ENCODE data around the gene RAB8A. TPM values are rescaled to one million over a fixed set of nuclear protein-coding genes. Genes with fewer than 3 reads are reported as not detected.
A peak's percentile ranks its signal among the peaks of the same experiment; 100 is the strongest.

The RAB8A gene
- total and polyA plus RNA-seq, 9 of the 15 experiments (the other 6 are each of a cell fraction or from before 2014, with no cell fraction given): 11.2 to 102 (median 53.2) TPM

DNA sequence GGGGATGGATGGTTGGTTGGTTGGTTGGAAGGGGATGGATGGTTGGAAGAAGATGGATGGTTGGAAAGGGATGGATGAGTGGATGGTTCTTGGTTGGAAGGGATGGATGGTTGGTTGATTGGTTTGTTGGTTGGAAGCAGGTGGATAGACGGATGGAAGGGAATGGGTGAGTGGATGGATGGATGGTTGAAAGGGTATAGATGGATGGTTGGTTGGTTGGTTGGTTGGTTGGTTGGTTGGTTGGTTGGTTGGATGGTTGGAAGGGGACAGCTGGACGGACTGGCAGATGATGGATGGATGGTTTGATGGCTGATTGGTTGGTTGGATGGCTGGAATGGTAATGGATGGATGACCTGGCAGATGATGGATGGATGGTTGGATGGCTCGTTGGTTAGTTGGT lies 20.0 kb downstream of the RAB8A start:
- ChIA-PET CTCF (ENCODE audit: low intra/inter-chr PET ratio) (no interaction called here), POLR2A (interaction anchor here (1.7 kb wide), 1 partner anchor 13 kb away, joined by 3 read pairs; no protein-coding TSS in a partner anchor)
- ATAC-seq (no peak), DNase-seq (ENCODE audit: extremely low read depth in 1 of 4, low spot score in 3 of 4) (no peak), FAIRE-seq (peak; percentile 46)
- Histone ChIP-seq H3K36me3 (ENCODE audit: control insufficient read depth, insufficient read depth, low read length) (peaks cover 65% of the 10 kb centered on the region; the same call in 2 of the 3 replicates), H3K9me1 (ENCODE audit: control insufficient read depth, insufficient read depth, low read length) (no peaks in the 10 kb centered on the region), H3K4me3 (no peak overlapping the region), H3K27ac (ENCODE audit: extremely low read depth, low read depth, low read length) (no peak overlapping the region), H3K4me1 (replicated peaks in 1 of 2; ENCODE audit: control insufficient read depth in 2 of 2, insufficient read depth in 2 of 2, low read length in 2 of 2) (peaks cover 0 to 5% of the 10 kb centered on the region in 2 experiments; a peak in 1 of 5 replicates), H3K9me3 (replicated peaks; ENCODE audit: control insufficient read depth, insufficient read depth, low read depth, low read length) (no peaks in the 10 kb centered on the region), H3K27me3 (ENCODE audit: control insufficient read depth in 2 of 2, insufficient read depth in 2 of 2, low read length in 2 of 2) (no peaks in the 10 kb centered on the region), H2AFZ (ENCODE audit: low read depth, low read length) (no peak overlapping the region), H3K9ac (ENCODE audit: insufficient read depth in 1 of 2, low read depth in 2 of 2, low read length in 2 of 2) (no peak overlapping the region), H3K4me2 (ENCODE audit: insufficient read depth, low read length) (no peak overlapping the region), H3K79me2 (ENCODE audit: control insufficient read depth, insufficient read depth, low read length) (no peaks in the 10 kb centered on the region), H4K20me1 (replicated peaks; ENCODE audit: control insufficient read depth, insufficient read depth, low read length) (peaks cover 7% of the 10 kb centered on the region; the same call in 1 of the 2 replicates)
- no TSS peak for BruUV-seq (replicated peaks)
- in situ Hi-C loops (cut with MboI) (no loop called here), intact Hi-C loops (cut with micrococcal nuclease) (no loop called here)
- TF ChIP-seq EZH2 (IDR thresholded peaks at IDR 0.05; ENCODE audit: borderline replicate concordance, low read depth, low read length) (no peak), EHMT2 (IDR thresholded peaks at IDR 0.05) (peak; percentile 86; the same call in 1 of the 2 replicates), KHSRP (IDR thresholded peaks at IDR 0.05) (no peak)
- TF ChIP-seq, protein P1, sequence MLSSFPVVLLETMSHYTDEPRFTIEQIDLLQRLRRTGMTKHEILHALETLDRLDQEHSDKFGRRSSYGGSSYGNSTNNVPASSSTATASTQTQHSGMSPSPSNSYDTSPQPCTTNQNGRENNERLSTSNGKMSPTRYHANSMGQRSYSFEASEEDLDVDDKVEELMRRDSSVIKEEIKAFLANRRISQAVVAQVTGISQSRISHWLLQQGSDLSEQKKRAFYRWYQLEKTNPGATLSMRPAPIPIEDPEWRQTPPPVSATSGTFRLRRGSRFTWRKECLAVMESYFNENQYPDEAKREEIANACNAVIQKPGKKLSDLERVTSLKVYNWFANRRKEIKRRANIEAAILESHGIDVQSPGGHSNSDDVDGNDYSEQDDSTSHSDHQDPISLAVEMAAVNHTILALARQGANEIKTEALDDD (IDR thresholded peaks at IDR 0.05): peak; percentile 71
- WGBS (ENCODE audit: insufficient coverage, low coverage, missing lambda C conversion rate): 83% methylated on average over 2 of the region's 3 CpGs

DNA sequence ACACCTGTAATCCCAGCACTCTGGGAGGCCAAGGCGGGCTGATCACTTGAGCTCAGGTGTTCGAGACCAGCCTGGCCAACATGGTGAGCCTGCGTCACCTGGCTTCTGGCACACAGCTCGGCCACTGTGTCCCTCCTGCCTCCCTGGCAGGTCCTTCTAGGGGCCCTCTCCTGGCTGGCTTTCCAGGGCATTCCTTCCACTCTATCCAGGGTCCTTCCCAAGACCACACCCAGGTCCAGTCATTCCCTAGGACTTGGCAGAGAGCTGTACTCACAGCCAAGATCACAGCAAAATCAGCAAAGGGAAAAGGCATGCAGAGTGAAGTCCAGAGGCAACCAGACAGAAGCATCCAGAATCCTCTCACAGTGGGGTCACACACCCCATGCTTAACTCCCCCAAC lies 22.1 kb downstream of the RAB8A start:
- ATAC-seq (no peak), FAIRE-seq (no peak), DNase-seq (ENCODE audit: extremely low read depth in 1 of 4, low spot score in 3 of 4) (no peak)
- Histone ChIP-seq H3K4me1 (replicated peaks in 1 of 2; ENCODE audit: control insufficient read depth in 2 of 2, insufficient read depth in 2 of 2, low read length in 2 of 2) (peaks cover 0 to 5% of the 10 kb centered on the region in 2 experiments; a peak in 1 of 5 replicates), H3K9me1 (ENCODE audit: control insufficient read depth, insufficient read depth, low read length) (no peaks in the 10 kb centered on the region), H3K9me3 (replicated peaks; ENCODE audit: control insufficient read depth, insufficient read depth, low read depth, low read length) (no peaks in the 10 kb centered on the region), H3K4me2 (ENCODE audit: insufficient read depth, low read length) (no peak overlapping the region), H3K36me3 (ENCODE audit: control insufficient read depth, insufficient read depth, low read length) (peaks cover 45% of the 10 kb centered on the region; the same call in 2 of the 3 replicates), H3K27me3 (ENCODE audit: control insufficient read depth in 2 of 2, insufficient read depth in 2 of 2, low read length in 2 of 2) (no peaks in the 10 kb centered on the region), H4K20me1 (replicated peaks; ENCODE audit: control insufficient read depth, insufficient read depth, low read length) (peaks cover 4% of the 10 kb centered on the region; the same call in 1 of the 2 replicates), H3K27ac (ENCODE audit: extremely low read depth, low read depth, low read length) (no peak overlapping the region), H3K4me3 (no peak overlapping the region), H3K79me2 (ENCODE audit: control insufficient read depth, insufficient read depth, low read length) (no peaks in the 10 kb centered on the region), H2AFZ (ENCODE audit: low read depth, low read length) (no peak overlapping the region), H3K9ac (ENCODE audit: insufficient read depth in 1 of 2, low read depth in 2 of 2, low read length in 2 of 2) (no peak overlapping the region)
- in situ Hi-C loops (cut with MboI) (no loop called here), intact Hi-C loops (cut with micrococcal nuclease) (no loop called here)
- BruUV-seq (replicated peaks): no TSS peak
- CTCF ChIA-PET (ENCODE audit: low intra/inter-chr PET ratio): no interaction called here
- WGBS (ENCODE audit: insufficient coverage, low coverage, missing lambda C conversion rate): 93% methylated on average over 3 of the region's 4 CpGs
- POLR2A ChIA-PET: interaction anchor here (1.2 to 2.0 kb wide), 2 partner anchors 12 to 16 kb away, joined by 4 to 7 read pairs; no protein-coding TSS in a partner anchor
- TF ChIP-seq CREBBP (IDR thresholded peaks at IDR 0.05; ENCODE audit: low read depth, low read length): no peak
- TF ChIP-seq MEF2D (tag; conservative IDR thresholded peaks at IDR 0.05; ENCODE audit: low read depth): no peak
- TF ChIP-seq CBX2 (IDR thresholded peaks at IDR 0.05; ENCODE audit: insufficient read depth, low read length, poor library complexity, severe bottlenecking): no peak
- TF ChIP-seq ZNF561 (CRISPR knock-in tag; conservative IDR thresholded peaks at IDR 0.05): no peak
- TF ChIP-seq, protein P2, sequence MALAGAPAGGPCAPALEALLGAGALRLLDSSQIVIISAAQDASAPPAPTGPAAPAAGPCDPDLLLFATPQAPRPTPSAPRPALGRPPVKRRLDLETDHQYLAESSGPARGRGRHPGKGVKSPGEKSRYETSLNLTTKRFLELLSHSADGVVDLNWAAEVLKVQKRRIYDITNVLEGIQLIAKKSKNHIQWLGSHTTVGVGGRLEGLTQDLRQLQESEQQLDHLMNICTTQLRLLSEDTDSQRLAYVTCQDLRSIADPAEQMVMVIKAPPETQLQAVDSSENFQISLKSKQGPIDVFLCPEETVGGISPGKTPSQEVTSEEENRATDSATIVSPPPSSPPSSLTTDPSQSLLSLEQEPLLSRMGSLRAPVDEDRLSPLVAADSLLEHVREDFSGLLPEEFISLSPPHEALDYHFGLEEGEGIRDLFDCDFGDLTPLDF (CRISPR knock-in tag; IDR thresholded peaks at IDR 0.05): no peak
- TF ChIP-seq, protein P3, sequence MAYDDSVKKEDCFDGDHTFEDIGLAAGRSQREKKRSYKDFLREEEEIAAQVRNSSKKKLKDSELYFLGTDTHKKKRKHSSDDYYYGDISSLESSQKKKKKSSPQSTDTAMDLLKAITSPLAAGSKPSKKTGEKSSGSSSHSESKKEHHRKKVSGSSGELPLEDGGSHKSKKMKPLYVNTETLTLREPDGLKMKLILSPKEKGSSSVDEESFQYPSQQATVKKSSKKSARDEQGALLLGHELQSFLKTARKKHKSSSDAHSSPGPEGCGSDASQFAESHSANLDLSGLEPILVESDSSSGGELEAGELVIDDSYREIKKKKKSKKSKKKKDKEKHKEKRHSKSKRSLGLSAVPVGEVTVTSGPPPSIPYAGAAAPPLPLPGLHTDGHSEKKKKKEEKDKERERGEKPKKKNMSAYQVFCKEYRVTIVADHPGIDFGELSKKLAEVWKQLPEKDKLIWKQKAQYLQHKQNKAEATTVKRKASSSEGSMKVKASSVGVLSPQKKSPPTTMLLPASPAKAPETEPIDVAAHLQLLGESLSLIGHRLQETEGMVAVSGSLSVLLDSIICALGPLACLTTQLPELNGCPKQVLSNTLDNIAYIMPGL (CRISPR knock-in tag; IDR thresholded peaks at IDR 0.05): no peak
- no peak for TF ChIP-seq ETV6 (IDR thresholded peaks at IDR 0.05; ENCODE audit: borderline replicate concordance in 1 of 2, low read depth in 2 of 2, low read length in 1 of 2)
- no peak for TF ChIP-seq ETV6 (CRISPR knock-in tag; IDR thresholded peaks at IDR 0.05; ENCODE audit: borderline replicate concordance)
- TF ChIP-seq TCFL5 (CRISPR knock-in tag; conservative IDR thresholded peaks at IDR 0.05): no peak
